Gastroesophageal sphincter (tissue), 3 donors: ENCODE measurements around the gene ZNF597.

ENCODE experiments used
- CTCF ChIP-seq, 4 experiments: fragments of 200-600 bp in 2 of 4; fragments of 450-650 bp in 2 of 4; sonication (generic) in 1 of 4; IDR thresholded peaks; one replicate each; pipeline ENCODE4 v1.5.1; 2017 to 2019; ENCODE audit warnings: antibody characterized with exemption in 4 of 4, mild to moderate bottlenecking in 2 of 4, moderate library complexity in 2 of 4
- POLR2A ChIP-seq, 2 donors: fragments of 450-650 bp; IDR thresholded peaks; one replicate each; pipeline ENCODE4 v1.6.1; 2017; ENCODE audit warnings: antibody characterized with exemption in 2 of 2, mild to moderate bottlenecking in 2 of 2, moderate library complexity in 1 of 2

- no peak for TF ChIP-seq CTCF (IDR thresholded peaks at IDR 0.05)
- no peak for TF ChIP-seq POLR2A (IDR thresholded peaks at IDR 0.05)
These were observed 29.4 kb downstream of the ZNF597 start for GRCh38 chr16:3413730-3414379.
